Activated CD8-positive, alpha-beta memory T cell treated with anti-CD3 and anti-CD28 coated beads, Interleukin-2, amount 50 U/mL, for 24 hours (primary cell): ENCODE measurements around the gene TSPAN9.

Experiments used
- DNase-seq: peaks from one replicate; pipeline ENCODE4 v3.0.0-alpha.2; 2020; ENCODE audit errors: extremely low read depth

TSPAN9 gene

DNA sequence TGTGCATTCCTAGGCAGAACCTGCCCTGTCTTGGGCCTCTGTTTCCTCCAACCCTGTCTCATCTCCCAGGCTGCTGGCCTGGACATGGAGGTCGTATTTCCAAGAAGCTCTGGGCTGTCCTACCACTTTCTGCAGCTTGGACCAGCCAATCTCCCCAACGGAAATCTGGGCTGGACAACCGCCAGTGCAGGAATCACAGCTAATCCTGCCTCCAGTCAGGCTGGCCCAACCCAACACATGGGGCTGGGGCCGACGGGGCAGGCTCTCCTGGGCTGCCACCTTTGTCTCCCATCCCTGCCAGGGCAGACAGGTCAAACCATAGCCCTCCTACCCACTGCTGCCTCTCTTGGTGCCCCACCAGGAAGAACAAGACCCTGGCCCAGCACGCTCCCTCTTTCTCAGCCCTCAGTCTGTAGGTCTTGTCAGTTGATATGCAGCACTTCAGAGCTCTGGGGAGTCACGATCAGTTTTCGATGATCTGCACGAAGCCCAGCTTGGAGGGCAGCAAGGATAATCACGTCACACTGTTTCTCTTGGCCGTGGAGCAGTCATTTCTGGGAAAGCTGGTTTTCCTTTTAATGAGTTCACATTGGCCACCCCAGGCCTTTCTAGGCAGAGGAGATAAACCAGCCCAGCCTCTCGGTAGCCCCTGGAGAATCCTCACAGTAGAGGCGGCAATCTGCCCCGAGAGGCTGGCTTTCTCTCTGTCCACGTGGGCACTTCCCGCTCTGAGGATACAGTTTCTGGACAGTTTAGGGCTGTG lies 218.6 kb downstream of the TSPAN9 start:
- no peak for DNase-seq

DNA sequence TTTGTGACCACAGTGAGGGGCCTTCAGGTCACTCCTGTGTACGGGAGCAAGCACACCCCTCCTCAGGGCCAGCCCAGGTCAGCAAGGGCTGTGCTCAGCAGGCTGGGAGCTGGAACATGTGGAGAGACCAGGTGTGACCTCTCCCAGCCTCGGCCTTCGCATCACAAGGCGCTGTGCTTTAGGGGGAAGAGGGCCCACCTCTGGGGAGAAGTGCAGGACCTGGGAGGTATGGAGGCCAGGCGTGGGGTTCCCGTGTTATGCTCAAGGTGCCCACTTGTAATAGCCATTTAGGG lies 219.2 kb downstream of the TSPAN9 start:
- DNase-seq, result no peak

DNA sequence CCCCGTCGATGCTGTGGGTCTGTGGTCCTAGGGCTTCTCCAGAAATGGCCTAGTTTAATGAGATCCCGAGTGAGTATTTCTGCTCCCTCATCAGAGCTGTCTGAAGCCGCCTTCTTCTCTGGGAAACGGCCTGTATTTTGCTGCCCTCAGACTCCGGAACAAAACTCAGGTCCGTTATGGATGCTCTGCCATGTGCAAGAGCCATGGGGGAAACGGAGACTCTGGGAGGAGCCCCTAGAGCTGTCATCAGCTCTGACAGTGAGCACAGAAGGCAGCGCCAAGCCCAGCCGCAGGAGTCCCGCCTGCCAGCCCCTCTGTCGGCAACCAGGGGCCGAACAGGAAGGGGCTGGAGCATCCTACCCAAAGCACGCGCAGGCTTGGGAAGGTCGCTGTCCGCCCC lies 221.4 kb downstream of the TSPAN9 start:
- no peak for DNase-seq

DNA sequence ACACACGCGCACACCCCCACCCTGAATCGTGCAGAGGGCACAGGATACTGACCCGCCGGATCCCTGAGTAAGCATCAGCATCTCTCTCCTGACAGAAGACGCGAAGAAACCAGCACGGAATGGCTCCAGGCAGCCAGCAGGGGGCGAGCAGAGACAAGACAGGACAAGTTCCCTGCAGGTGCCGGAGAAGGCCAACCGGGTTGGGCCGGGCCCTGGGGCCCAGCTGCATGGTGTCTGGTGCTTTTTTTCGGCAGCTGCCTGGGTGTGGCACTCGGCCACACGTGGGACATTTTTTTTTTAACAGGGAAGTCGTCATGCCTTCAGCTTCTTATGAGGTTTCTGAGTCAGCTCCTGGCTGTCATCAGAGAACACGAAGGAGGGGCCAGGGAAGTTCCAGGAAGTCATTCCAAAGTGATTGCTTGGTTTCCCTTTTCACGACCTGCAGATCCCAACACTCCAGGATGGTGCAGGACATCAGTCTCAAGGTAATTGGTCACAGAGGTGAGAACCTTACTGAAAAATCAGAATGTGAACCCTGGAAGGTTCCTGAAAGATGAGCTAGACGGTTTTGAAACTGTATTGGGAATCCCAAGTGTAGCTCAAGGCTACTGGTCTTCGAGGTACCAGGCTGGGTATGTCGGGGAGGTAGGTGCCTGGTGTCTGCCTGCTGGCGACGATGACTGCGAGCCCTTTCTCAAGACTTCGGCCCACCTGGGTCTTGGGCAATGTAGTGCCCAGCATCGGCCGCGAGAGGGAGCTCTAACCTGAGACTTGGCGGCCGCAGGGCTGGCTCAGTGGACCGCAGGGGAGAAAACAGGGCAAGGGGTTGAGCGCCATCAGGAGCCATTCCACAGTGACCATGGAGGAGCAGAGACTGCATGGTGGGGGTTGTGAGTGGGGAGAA lies 223.0 kb downstream of the TSPAN9 start:
- DNase-seq, result peak; percentile 41

DNA sequence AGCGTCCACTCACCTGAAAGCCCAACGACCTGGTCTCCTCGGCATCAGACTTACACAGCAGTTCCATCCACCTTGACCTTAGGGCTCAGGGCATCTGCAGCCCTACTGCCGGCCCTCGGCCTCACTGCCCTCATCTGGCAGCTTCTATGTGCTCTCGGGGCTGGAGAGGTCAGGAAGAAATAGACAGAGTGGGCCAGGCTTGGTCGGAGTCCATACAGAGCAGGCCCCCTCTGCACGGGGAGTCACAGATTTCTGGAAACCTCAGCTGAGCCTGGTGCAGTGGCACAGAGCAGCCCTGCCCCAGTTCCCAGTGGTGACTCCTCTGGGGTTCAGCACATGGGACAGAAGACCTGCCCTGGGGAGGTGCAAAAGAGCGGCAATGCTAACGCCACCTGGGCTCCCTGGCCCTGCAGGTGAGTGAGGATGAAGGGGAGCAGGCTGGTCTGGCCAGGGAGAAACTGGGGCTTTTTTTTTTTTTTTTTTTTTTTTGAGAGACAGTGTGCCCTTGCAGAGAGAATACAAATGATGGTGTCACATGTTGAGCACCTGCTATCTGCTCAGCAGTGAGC lies 223.7 kb downstream of the TSPAN9 start:
- DNase-seq, result no peak

DNA sequence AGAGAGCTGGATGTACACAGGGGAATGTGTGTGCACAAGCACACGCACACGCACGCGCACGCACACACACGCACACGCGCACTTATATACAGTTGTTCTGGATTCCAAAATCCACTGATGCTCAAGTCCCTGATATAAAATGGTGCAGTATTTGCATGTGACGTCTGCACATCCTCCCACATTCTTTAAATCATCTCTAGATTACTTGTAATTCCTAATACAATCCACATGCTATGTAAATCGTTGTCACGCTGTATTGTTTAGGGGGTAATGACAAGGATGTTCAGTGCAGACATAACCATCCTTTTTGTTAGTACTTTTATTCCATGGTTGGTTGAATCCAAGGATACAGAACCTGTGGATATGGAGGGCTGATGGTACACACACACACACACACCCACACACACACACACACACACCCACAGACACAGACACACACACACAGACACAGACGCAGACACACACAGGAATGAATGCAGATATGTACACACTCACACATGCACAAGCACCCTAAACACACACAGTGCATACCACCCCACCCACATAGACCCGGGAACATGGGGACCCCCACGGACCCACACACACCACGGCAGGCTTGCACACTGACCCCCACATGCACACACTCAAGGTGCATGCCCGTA lies 225.3 kb downstream of the TSPAN9 start:
- no peak for DNase-seq

DNA sequence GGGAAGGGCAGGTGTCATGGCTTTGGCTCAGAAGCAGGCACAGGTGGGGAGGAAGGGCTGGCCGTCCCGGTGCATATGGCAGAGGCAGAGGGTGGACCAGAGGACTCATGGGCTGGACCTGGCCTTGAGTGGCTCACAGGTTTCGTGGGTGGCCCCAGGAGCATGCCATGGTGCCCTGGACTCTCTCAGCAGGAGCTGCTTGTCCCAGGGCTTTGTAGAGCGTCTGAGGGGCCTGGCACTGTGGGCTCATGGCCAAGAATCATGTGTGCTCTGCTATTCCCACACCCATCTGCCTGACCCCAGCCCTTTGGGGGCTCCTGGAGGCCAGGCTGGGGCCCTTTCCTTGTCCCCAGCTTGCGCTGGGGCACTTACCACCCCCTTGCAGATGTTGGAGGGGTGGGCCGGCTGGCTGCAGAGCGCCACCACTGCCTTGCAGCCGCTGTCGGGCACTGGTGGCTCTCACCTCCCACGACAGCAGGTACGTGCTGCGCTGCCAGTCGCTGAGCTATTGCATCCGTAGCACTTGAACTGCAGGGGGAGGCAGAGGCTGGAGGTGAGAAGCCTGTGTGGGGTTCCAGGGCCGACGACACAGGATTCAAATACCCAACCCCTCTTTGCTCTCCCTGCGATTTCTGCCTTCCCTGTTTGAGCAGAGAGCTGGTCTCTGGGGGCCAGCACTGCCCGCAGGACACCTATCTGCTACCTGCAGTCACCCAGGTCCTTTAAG lies 226.4 kb downstream of the TSPAN9 start:
- no peak for DNase-seq

DNA sequence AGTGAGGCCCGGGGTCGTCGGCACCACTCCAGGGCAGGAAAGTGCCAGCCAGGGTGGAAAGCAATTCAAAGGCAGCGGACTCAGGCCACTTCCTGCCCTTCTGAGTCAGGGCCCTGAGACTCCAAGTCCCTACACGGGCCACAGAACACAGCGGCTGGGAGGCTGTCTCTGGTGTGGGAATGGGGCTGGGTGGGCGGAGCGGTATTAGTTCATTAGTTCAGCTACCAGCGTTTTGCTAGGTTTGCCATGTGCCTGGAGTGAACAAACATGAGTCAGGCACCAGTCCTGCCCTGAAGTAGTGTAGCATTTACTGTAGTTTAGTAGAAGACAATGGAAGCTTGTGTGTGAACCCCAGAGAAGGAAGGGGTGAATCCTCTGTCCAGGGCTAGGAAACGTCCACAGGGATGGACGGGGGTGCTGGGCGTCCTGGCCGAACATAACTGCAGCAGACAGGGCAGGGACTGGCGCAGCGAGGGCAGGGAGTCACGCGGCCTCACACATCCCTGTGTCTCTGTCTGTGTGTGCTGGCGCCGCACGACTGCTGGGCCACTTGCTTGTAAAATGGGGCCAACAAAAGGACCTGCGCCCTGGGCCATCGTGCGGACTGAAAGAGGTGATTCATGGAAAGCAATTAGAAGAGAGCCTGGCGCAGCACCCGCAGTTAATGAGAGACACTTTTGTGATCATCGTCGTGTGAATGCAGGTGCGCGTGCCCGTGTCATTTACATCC lies 227.4 kb downstream of the TSPAN9 start:
- DNase-seq, result no peak

DNA sequence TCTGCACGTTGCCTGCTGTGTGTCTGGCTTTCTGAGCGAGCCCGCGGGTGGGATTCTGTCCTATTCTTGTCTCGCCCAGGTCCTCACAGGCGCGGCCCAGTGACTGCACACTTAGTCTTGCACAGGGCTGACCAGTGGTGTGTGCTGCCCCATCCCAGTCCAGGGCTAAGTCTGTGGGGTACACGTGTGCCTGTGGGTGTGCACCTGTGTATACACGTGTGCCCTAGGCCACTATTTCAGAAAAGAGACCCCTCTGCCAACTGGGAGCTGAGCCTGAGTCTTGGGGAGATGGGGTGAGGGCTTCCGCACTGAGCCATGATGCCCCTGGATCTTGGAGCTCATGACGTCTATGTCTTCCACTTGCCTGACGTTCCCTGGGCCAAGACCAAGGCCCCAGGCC lies 228.3 kb downstream of the TSPAN9 start:
- no peak for DNase-seq

DNA sequence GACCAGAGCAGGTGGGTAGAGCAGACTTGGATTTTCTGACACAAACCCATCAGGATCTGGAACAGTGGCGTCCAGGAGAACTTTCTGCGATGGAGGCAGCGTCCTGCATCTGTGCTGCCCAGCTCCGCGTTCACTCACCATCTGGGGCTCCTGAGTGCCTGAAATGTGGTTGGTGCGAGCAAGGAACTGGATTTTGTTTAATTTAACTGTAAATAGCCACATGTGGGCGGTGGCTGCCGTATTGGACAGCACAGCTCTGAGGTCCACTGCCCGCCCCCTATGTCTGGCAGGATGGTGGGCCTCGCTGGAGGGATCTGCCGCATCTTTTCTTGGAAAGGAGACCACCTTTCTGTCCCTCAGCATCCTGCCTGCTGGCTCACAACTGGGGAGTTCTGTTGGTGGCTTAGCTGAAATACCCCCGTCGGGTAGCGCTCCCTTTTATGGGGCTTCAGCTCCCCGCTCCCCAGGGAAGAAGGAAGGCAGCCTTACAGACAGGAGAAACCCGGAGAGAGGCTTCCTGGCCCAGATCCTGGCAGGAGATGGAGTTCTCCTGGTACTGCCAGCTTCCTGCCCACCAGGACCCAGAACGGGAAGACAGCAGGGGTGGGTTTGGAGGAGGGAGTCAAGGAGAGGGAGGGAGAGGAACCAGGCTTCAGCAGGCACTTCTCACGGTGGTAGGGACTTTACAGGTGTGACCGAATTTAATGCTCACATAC lies 228.9 kb downstream of the TSPAN9 start:
- DNase-seq, result no peak

DNA sequence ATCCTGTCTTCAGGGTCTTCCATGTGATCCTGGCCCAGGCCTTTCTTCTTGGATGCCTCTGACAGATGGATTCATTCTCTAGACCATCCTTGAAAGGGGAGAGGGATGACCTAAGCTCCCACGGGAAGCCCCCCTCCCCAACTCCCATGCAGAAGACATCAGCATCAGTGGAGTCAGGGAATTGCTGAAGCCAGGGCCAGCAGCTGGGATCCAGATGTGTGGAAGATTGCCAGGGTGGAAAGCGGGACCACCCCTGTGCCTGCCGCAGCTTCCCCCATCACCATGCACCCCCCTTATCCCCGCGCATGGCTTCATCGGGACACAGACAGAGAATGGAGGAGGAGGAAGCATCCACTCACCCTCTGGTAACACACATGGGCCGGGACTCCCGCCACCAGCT lies 230.2 kb downstream of the TSPAN9 start:
- DNase-seq, result no peak

DNA sequence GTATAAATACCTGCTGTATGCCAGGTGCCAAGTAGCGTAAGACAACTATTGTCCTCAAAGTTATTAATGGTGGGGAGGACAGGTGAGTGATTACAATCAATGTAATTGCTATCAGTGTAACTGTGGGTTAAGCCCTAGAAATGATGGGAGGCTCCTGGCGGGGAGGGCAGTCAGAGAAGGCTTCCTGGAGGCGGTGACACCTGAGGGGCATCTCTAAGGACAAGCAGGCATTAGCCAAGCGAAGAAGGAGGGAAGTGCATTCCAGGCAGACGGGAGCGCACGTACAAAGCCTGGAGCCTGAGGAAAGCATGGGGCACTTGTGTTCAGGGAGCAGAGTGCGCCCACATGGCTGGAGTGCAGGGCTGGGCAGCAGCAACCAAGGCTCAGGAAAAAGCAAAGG lies 230.9 kb downstream of the TSPAN9 start:
- no peak for DNase-seq

DNA sequence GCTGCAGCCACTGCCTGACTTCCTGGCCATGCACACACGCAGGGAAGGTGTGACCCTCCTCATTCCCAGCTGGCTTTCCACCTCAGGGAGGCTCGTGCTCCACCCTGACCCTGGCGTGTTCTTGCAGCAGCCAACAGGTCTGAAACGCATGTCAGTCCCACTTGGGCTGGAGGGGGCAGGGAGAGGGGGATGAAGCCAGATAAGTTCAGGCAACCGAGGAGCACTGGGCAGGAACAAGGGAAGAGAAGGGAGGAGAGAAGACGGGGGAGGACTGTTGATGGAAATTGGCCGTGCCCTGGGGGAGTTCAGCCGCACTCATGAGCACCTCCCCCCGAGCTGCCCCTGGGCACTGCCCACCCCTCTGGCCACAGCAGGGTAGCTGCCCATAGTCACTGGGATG lies 231.4 kb downstream of the TSPAN9 start:
- no peak for DNase-seq

DNA sequence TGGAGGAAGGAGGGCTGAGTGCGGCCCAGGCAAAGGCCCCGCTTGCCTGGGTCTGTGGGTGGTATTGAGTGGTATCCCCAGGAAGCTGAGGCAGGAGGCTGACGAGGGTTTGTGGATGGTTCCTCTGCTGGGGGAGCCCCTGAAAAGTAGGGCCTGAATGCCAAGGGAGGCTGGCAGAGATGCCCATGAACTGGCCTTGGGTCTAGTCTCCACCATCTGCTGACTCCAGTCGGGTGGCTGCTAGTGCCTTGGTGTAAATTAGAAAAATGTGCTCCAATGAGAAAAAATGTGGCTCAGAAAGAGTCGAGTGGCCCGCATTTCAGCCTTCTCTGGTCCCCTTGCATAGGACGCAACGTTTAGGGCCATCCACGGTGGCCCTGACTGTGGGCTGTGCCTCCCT lies 232.6 kb downstream of the TSPAN9 start:
- DNase-seq, result no peak

DNA sequence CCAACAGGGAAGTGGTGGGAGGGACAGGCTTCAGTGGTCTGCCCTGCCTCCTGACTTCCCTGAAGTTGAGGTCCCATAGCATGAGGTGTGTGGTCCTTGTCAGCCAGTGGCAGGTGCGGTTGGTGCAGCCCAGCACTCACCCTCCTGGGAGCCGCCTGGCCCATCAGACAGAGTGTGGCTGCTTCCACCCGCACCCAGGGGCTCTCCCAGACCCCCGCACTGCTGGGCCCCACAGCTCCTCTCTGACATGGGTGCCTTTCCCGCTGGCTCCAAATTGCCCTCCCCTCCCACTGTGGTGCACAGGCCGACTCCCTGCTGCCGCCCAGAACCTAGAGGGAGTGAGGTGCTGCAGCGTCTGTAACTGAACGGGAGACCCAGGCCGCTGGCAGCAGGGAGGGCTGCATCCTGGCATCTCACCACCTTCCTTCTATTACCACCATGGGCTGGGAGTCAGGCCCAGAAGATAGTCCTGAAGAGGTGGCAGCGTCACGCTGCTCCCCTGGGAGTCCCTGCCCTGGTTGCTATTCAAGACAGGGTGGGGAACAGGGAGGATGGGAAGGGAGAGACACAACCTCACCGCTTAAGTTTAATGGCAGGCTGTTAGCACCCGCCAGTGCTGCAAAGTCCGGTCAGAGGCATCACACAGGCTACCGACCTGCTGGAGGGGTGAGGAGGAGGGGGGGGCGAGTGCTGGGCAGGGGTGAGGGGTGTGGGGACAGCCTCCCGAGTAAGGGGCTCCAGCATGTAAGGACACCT lies 233.3 kb downstream of the TSPAN9 start:
- no peak for DNase-seq

DNA sequence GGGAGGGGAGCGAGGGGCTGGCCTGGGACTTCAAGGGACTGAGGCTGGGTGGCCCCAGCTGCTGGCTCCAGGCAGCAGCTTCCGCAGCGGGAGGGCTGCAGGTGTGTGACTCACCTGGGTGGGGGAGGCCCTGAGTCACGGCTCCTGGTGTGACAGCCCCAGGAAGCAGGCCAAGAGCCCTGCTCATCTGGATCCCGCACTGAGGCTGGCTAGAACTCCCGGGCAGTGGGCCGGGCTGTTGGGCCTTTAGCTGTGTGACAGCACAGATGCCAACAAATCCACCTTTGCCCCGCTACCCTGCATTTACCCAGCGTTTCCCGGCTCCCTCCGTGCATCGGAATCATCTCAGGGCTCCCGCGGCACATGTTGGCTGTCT lies 233.8 kb downstream of the TSPAN9 start:
- DNase-seq, result no peak

DNA sequence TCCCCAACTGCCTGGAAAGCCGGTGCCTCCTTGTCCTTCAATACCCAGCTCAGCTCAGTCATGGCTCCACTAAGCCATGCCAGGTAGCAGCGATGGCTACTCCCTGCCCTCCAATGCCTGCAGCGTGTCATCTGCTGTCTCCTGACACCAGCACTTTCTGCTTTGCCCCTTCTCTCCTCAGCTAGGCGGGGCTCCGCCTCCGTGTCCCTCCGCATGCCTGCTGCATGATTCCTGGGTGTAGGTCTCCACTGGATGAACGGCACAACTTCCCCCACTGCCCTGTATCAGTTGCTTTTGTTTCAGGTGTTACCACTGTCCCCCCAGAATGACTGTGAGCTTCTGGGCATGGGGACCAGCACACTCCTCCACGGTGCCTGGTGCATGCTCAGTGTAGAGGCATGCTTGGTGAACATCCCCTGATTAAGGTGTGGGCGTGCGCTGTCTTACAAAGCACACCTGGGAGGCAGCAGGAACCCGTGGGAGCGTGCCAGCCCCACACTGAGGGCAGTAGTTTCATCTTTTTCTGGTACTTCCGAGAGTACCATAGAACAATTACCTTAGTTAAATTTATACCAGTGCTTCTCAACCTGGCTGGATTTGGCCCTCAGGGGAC lies 234.4 kb downstream of the TSPAN9 start:
- DNase-seq, result no peak

DNA sequence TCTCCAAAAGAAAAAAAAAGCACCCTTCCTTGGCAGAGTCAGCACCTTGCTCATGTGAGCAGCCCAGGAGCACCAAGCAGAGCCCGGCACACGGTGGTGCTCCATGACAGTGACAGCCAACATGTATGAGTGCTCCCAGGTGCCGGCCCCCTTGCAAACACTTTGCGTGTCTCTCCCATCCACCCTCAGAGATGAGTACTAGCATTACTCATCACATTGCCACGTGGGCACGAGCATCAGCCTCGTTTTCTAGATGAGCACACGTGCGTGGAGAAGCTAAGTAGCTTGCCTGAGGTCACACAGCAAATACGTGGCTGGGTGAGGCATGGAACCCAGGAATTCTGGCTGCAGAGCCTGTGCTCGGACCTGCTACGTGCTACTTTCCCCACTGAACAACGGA lies 235.9 kb downstream of the TSPAN9 start:
- DNase-seq, result no peak
